Retina (tissue), 1 donor: Measurements from ENCODE around the gene WDR90.
A peak's percentile ranks its signal among the peaks of the same experiment; 100 is the strongest.

Experiments
- DNase-seq: peaks from one replicate; pipeline ENCODE4 v3.0.0-alpha.2; 2016

The WDR90 gene

DNA sequence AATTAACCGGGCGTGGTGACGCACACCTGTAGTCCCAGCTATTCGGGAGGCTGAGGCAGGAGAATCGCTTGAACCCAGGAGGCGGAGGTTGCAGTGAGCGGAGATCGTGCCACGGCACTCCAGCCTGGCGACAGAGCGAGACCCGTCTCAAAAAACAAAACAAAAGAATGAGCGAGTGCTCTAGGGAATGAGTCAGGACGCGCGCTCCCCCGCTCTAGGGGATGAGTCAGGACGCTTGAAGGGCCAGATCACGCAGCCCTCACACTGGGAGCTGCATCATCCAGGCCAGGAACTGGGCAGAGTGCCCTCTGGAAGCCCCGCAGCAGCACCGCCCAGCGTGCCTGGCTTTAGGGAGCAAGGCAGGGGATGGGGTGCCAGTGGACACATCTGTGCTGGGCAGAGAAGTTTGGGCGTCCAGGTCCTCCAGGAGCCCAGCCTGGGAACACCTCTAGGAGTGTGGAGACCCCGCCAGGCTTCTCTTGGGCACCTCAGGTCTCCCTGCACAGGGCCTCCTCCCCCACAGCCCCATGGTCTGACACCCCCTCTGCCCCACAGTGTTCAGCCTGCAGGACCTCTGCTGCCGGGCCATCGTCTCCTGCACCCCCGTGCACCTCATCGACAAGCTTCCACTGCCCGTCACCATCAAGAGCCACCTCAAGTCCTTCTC is 22.2 kb upstream of the WDR90 start:
- DNase-seq, result no peak

DNA sequence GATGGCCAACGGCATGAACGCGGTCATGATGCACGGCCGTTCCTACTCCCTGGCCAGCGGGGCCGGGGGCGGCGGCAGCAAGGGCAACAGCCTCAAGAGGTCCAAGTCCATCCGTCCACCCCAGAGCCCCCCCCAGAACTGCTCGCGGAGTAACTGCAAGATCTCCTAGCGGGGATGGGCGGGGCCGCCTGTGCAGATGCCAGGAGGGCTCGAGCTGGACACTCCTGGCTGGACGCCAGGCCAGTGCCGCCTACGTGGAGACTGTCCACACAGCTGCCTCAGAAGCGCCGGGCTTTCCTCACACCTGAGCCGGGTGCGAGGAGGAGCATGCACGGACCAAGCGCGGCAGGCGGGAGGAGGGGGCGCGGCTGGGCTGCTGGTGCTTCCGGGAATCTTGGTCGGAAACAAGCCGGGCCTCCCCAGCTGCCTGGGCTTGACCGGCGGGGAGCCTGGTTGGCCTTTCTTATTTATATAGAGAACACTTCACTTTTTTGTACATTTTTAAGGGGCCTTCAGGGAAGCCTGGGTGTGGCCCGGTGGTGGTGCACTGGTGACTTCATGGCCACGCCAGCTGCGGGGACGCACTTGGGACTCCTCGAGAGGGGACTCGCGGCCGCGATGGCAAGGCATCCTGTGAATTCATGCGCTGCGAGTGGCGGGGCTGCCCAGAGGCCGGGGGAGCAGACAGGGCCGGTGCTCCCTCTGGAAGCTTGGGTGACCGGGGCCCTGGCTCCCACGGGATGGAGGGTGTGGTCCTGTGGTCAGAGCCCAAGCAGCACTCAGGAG is 21.5 kb upstream of the WDR90 start:
- no peak for DNase-seq

GRCh38 chr16:628321-629061 is 20.7 kb upstream of the WDR90 start:
- DNase-seq, result no peak

GRCh38 chr16:629185-629832 is 19.9 kb upstream of the WDR90 start:
- DNase-seq, result peak; percentile 87

- no peak for DNase-seq
Observed at GRCh38 chr16:629833-630248, 19.3 kb upstream of the WDR90 start.

GRCh38 chr16:630249-630814 is 18.8 kb upstream of the WDR90 start:
- peak; percentile 69 for DNase-seq

DNA sequence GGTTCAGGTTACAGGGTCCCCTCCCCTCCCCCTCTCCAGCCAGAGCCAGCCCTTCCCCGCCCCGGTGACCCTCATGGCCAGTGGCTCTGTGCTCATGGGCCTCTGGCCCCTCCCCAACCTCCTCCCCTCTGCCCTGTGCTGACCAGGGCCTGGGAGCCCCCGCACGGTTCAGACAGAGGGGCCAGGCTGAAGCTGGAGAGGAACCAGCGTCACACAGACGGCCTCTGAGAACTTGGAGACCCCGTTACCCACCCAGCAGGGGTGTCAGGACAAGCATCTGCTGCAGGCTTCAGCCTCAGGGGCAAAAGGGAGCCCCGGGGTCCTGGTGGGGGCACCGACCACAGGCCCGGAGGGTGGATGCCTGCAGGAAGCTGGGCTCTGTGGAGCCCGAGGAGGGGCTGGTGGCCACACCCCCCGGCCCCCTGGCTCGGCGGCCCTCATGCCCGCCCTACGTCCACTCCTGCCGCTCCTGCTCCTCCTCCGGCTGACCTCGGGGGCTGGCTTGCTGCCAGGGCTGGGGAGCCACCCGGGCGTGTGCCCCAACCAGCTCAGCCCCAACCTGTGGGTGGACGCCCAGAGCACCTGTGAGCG is 18.3 kb upstream of the WDR90 start, which contains the start of gene WFIKKN1:
TSS of gene WFIKKN1 (plus strand) at position 171 of the 591 bp plus-strand sequence. CDS start at position 440, 269 bp downstream.
- DNase-seq, result peak; percentile 73

DNA sequence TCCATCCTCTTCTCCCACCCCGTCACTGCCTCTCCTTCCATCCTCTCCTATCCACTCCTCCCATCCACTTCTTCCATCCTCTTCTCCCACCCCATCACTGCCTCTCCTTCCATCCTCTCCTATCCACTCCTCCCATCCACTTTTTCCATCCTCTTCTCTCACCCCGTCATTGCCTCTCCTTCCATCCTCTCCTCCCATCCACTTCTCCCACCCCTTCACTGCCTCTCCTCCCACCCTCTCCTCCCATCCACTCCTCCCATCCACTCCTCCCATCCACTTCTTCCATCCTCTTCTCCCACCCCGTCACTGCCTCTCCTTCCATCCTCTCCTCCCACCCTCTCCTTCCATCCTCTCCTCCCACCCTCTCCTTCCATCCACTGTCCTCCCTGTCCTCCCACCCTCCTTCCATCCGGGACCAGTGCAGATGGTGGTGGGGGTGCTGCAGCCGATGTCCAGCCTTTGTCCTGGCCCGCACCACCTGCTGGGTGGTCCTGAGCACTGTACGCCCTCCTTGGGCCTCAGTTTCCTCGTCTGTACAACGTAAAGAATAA is 17.3 kb upstream of the WDR90 start:
- DNase-seq, result no peak

GRCh38 chr16:632486-633335 is 16.5 kb upstream of the WDR90 start:
- no peak for DNase-seq

DNA sequence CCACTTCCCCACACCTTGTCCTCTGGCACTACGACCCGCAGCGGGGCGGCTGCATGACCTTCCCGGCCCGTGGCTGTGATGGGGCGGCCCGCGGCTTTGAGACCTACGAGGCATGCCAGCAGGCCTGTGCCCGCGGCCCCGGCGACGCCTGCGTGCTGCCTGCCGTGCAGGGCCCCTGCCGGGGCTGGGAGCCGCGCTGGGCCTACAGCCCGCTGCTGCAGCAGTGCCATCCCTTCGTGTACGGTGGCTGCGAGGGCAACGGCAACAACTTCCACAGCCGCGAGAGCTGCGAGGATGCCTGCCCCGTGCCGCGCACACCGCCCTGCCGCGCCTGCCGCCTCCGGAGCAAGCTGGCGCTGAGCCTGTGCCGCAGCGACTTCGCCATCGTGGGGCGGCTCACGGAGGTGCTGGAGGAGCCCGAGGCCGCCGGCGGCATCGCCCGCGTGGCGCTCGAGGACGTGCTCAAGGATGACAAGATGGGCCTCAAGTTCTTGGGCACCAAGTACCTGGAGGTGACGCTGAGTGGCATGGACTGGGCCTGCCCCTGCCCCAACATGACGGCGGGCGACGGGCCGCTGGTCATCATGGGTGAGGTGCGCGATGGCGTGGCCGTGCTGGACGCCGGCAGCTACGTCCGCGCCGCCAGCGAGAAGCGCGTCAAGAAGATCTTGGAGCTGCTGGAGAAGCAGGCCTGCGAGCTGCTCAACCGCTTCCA is 15.7 kb upstream of the WDR90 start:
- no peak for DNase-seq

GRCh38 chr16:634051-634670 is 15.0 kb upstream of the WDR90 start:
- no peak for DNase-seq

- no peak for DNase-seq
Observed at GRCh38 chr16:634996-635395, 14.2 kb upstream of the WDR90 start.

DNA sequence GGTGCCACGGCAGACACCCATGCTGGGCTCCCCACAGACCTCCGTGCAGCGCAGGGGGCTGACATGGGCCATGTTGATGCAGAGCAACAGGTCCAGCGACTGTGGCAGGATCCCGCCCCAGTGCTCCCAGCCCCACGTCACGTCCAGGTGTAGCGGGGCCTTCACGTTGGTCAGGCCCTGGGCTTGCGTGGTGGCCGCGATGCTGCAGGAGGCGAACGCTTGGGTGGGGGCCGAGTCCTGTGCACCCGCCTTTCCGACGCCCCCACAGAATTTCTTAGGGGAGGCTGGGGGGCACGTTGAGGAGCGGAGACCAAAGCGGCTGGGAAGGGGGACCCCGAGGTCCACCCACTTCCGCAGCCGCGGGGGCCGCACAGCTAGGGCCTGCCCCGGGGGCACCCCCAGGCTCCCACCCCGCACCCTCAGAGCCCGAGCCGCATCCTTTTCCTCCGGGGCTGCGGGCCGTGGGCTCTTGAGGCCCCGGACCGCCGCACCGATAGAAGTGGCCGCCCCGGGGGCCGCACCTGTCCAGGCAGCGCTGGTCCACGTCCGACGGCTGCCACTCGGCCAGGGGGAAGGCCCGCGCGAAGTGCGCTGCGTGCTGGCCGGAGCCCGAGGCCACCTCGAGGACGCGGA is 13.5 kb upstream of the WDR90 start:
- DNase-seq, result no peak

DNA sequence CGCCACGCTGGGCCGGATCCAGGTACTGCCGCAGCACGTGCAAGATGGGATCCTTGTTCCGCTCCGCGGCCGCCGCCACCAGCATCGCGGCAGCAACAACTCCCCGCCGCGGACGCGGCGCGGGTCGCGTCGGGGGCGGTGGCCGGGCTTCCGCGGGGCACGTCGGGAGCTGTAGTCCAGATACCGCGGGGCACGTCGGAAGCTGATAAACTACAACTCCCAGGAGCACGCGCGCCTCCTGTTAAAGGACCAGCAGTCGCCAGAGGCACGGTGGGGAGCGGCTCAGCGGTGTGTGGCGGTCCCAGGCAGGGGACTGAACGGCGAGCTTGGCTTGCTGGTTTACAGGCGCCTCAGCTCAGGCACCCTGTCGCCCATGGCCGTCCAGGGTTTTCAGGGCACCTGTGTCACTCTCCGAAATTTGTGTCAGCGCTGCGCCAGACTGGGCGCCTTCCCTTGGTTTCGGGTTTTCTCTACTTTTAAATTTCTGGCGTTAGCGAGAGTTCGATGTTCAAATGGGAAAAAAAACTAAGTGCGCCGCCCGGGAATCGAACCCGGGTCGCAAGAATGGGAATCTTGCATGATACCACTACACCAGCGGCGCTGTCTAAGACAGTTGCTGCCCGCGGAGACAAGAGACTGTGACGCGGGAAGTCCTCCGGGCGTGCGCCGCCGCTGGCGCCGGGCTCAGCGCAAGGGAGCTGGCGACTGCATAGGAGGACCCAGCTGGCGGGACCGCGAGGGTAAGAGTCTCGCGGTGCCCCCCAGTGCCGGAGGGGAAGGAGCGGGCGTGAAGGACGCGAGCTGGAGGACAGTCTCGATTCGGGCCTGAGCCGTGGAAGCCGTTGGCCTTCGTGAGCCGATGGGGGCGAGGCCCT is 12.7 kb upstream of the WDR90 start, which contains the start of gene METTL26:
TSS of gene METTL26 (minus strand) at position 100 of the 875 bp plus-strand sequence. CDS start at position 85, 15 bp downstream.
- peak; percentile 99 for DNase-seq

GRCh38 chr16:637081-638018 is 11.8 kb upstream of the WDR90 start:
- peak; percentile 76 for DNase-seq

DNA sequence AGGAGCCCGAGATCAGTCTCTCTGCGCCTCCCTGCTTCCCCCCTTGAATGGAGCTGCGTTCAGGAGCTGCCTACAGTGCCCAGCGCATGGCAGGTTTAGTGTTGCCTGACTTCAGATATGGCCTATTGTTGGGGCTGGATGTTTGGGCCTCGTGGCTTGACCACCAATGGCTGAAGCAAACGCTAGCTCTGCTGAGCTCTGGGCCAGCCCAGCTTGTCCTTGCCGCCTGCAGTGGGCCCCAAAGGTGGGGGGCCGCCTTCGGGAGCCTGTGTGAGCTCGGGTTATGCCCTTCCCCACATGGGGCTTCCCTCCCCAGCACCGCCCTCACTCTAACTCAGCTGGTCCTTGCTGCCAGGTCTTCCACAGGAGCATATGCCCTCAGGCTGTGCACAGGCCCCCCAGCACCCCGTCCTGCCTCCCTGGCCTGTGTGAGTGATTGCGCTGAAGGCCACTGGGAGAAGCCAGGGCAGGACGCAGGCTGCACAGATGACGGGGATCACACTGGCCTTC is 11.1 kb upstream of the WDR90 start:
- DNase-seq, result no peak

DNA sequence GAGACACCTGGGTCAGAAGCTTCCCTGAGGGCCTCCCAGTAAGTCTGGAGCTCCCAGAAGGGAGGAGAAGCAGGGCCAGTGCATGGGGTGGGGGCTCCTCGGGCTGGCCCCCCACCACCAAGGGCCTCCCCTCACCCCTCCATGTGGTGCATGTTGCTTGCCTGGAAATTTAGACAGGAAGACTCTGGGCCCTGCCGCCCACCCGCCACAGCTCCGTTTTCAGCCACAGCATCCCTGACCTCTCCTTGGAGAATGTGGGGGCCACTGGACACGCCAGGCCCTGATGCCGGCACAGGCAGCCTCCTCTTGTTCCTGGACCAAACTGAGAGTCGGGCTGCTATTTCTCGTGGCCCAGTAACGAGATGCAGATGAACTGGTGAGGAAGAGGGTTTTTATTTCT is 10.3 kb upstream of the WDR90 start:
- DNase-seq, result no peak
